Panc1 (cell line): Measurements from ENCODE around the gene STARD13. TPM values are rescaled to one million over a fixed set of nuclear protein-coding genes. Genes with fewer than 3 reads are reported as not detected.

ENCODE experiments used
- ATAC-seq: fragments of 200-7000 bp; cut with Tn5 transposase; 2 replicates; pipeline ENCODE4 v1.9.1; 2020; ENCODE audit warnings: mild to moderate bottlenecking, moderate library complexity
- BruUV-seq: library from RNA; stranded (reverse); fragments of 400-500 nt; replicated peaks from 2 replicates; lab custom pipeline; 2021; lab: Mats Ljungman, UMichigan
- CTCF ChIA-PET: fragments of 300-600 bp; sonication (Branson Sonifier 250); formaldehyde crosslinking; loops from one replicate; lab custom pipeline; 2022; ENCODE audit warnings: antibody characterized with exemption; lab: Charles Lee
- POLR2A ChIA-PET: fragments of 300-600 bp; sonication (Branson Sonifier 250); formaldehyde crosslinking; loops from one replicate; lab custom pipeline; 2022; ENCODE audit warnings: antibody characterized with exemption; lab: Charles Lee
- DNase-seq: peaks from one replicate; pipeline ENCODE4 v3.0.0-alpha.2; 2010; ENCODE audit warnings: low read depth, low spot score
- H3K27ac ChIP-seq: 2 replicates; pipeline ENCODE4 v1.5.1; 2011; ENCODE audit warnings: mild to moderate bottlenecking, low read length, inconsistent platforms
- H3K27me3 ChIP-seq: fragments of 200-500 bp; sonication (Bioruptor generic); 2 replicates; pipeline ENCODE4 v1.6.0; 2014; ENCODE audit warnings: low read length, inconsistent platforms; ENCODE audit not compliant: control insufficient read depth, insufficient read depth
- H3K36me3 ChIP-seq: fragments of 200-500 bp; sonication (Bioruptor generic); 2 replicates; pipeline ENCODE4 v1.5.1; 2014; ENCODE audit warnings: inconsistent platforms, mild to moderate bottlenecking, low read length, moderate library complexity; ENCODE audit not compliant: control insufficient read depth, insufficient read depth
- H3K4me1 ChIP-seq: 2 replicates; pipeline ENCODE4 v1.5.1; 2011; ENCODE audit warnings: inconsistent platforms, mild to moderate bottlenecking, low read length, moderate library complexity; ENCODE audit not compliant: control insufficient read depth, insufficient read depth
- H3K4me3 ChIP-seq, 2 experiments: 2 replicates each; pipeline ENCODE4 v1.5.1; 2011 to 2012; ENCODE audit warnings: low read depth in 2 of 2, low read length in 2 of 2, mild to moderate bottlenecking in 2 of 2, inconsistent platforms in 1 of 2, moderate library complexity in 1 of 2
- H3K9me3 ChIP-seq: fragments of 200-500 bp; sonication (Bioruptor generic); 2 replicates; pipeline ENCODE4 v1.5.1; 2014; ENCODE audit warnings: low read depth, mild to moderate bottlenecking, inconsistent platforms, low read length, moderate library complexity; ENCODE audit not compliant: control insufficient read depth, insufficient read depth
- POLR2AphosphoS5 ChIP-seq: IDR thresholded peaks from 2 replicates; pipeline ENCODE4 v1.6.1; 2012; ENCODE audit warnings: mild to moderate bottlenecking, low read depth, low read length, moderate library complexity
- SIN3A ChIP-seq: IDR thresholded peaks from 2 replicates; pipeline ENCODE4 v1.6.1; 2012; ENCODE audit warnings: low read depth, mild to moderate bottlenecking, low read length, moderate library complexity, borderline replicate concordance; ENCODE audit not compliant: insufficient read depth
- TCF7L2 ChIP-seq: IDR thresholded peaks from 2 replicates; pipeline ENCODE4 v1.6.1; 2011; ENCODE audit warnings: mild to moderate bottlenecking, low read depth, low read length, inconsistent platforms
- in situ Hi-C: cut with HindIII; loops from 2 replicates; pipeline ENCODE4 v1.10.0; 2016; ENCODE audit warnings: low sequenced_read_pairs, low pct_unique_long_range_greater_than_20kb
- intact Hi-C: fragments of 100-400 bp; cut with micrococcal nuclease; formaldehyde crosslinking; loops from one replicate; pipeline ENCODE4 v1.10.0; 2022; ENCODE audit not compliant: unreplicated experiment
- total RNA-seq: library from RNA; stranded (reverse); gene quantifications from one replicate; pipeline ENCODE4 v1.2.1, GENCODE V29; 2021; ENCODE audit not compliant: unreplicated experiment
- TF ChIP-seq, protein P1 (sequence below), 2 experiments: IDR thresholded peaks; 2 replicates each; pipeline ENCODE4 v1.6.1; 2011 to 2012; ENCODE audit warnings: low read depth in 2 of 2, control low read depth in 1 of 2, low read length in 1 of 2, mild to moderate bottlenecking in 1 of 2, moderate library complexity in 1 of 2; ENCODE audit not compliant: insufficient read depth in 1 of 2
- TF ChIP-seq, protein P2 (sequence below): fragments of 450-650 bp; IDR thresholded peaks from 2 replicates; pipeline ENCODE4 v1.5.1; 2017; ENCODE audit warnings: mild to moderate bottlenecking

STARD13 gene
- total RNA-seq, 1 experiment from 2014 or later, result 6.5 TPM

DNA sequence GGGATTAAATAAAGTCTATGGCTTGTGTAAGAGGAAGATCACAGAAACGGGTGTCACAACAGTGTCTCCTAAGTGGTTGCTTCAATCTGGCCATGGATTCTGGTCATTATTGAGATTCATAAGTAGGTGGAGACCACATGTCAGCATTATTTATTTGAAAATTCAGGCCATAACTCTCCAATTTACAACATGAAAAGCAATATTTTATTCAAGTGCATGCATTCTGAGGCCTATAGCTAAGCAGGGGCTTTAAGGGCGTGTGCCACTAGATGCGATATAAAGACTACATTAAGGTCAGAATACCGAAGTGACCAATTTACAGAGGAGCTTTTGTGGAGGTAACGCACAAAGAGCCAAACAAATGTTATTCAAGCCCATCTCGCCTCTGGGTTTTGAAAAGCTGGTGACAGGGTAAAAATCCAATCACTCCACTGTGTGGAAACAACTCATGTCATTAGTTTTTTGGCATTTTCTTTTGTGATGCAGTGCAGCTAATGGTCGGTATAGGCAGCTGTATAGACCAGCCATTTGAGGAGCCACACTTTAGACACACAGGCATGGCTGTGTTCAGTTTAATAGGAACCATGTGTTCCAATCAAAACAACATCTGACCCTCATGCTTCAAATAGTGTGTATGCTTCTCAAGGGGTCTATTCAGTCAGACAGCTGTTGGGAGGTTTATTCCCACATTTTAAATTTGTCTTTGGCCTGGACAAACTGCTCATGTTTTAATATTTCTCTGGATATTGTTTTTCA, 145.6 kb downstream of the STARD13 start:
- no TSS peak for BruUV-seq

DNA sequence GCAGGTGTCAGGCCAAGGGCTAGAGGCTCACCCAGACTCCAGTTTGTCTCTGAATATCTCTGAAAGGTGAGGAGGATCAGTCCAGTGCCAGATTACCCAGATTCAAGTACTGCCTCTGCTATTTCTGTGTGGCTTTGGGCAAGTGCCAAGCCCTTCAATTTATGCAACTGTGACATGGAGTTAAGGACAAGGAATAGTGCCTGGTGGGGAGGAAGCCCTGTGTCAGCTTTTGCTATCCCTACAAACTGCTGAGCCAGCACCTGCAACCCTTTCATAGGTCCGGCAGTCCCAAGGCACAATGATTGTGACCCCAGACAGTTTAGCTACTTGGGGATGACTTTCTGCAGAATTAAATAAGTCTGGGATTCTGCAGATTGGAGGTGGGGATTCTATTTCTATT, 146.4 kb downstream of the STARD13 start:
- DNase-seq, result no peak
- no peaks in the 10 kb centered on the region for H3K4me1 ChIP-seq
- no peaks in the 10 kb centered on the region for H3K36me3 ChIP-seq
- H3K9me3 ChIP-seq, result no peaks in the 10 kb centered on the region
- H3K4me3 ChIP-seq, result no peak overlapping the region
- BruUV-seq, result no TSS peak
- ChIA-PET CTCF (no interaction called here), POLR2A (no interaction called here)
- TF ChIP-seq, protein P1, sequence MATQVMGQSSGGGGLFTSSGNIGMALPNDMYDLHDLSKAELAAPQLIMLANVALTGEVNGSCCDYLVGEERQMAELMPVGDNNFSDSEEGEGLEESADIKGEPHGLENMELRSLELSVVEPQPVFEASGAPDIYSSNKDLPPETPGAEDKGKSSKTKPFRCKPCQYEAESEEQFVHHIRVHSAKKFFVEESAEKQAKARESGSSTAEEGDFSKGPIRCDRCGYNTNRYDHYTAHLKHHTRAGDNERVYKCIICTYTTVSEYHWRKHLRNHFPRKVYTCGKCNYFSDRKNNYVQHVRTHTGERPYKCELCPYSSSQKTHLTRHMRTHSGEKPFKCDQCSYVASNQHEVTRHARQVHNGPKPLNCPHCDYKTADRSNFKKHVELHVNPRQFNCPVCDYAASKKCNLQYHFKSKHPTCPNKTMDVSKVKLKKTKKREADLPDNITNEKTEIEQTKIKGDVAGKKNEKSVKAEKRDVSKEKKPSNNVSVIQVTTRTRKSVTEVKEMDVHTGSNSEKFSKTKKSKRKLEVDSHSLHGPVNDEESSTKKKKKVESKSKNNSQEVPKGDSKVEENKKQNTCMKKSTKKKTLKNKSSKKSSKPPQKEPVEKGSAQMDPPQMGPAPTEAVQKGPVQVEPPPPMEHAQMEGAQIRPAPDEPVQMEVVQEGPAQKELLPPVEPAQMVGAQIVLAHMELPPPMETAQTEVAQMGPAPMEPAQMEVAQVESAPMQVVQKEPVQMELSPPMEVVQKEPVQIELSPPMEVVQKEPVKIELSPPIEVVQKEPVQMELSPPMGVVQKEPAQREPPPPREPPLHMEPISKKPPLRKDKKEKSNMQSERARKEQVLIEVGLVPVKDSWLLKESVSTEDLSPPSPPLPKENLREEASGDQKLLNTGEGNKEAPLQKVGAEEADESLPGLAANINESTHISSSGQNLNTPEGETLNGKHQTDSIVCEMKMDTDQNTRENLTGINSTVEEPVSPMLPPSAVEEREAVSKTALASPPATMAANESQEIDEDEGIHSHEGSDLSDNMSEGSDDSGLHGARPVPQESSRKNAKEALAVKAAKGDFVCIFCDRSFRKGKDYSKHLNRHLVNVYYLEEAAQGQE (IDR thresholded peaks at IDR 0.05; ENCODE audit: insufficient read depth in 1 of 2, low read depth in 2 of 2, low read length in 1 of 2), result no peak
- no peak for TF ChIP-seq POLR2AphosphoS5
- no peak for TF ChIP-seq TCF7L2
- TF ChIP-seq, protein P2, sequence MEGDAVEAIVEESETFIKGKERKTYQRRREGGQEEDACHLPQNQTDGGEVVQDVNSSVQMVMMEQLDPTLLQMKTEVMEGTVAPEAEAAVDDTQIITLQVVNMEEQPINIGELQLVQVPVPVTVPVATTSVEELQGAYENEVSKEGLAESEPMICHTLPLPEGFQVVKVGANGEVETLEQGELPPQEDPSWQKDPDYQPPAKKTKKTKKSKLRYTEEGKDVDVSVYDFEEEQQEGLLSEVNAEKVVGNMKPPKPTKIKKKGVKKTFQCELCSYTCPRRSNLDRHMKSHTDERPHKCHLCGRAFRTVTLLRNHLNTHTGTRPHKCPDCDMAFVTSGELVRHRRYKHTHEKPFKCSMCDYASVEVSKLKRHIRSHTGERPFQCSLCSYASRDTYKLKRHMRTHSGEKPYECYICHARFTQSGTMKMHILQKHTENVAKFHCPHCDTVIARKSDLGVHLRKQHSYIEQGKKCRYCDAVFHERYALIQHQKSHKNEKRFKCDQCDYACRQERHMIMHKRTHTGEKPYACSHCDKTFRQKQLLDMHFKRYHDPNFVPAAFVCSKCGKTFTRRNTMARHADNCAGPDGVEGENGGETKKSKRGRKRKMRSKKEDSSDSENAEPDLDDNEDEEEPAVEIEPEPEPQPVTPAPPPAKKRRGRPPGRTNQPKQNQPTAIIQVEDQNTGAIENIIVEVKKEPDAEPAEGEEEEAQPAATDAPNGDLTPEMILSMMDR, result no peak
- no peak for TF ChIP-seq SIN3A
- H3K27ac ChIP-seq, result no peak overlapping the region
- in situ Hi-C loops, result no loop called here
- no peak for ATAC-seq
- intact Hi-C loops, result no loop called here
- no peaks in the 10 kb centered on the region for H3K27me3 ChIP-seq

More for the DNA sequence above, 145.6 kb downstream of the STARD13 start:
- H3K27me3 ChIP-seq, result no peaks in the 10 kb centered on the region
- no peak for DNase-seq
- intact Hi-C loops, result no loop called here
- POLR2A ChIA-PET, result no interaction called here
- H3K9me3 ChIP-seq, result no peaks in the 10 kb centered on the region
- TF ChIP-seq, protein P2, result no peak
- TF ChIP-seq TCF7L2, result no peak
- no peak for TF ChIP-seq SIN3A
- TF ChIP-seq, protein P1 (IDR thresholded peaks at IDR 0.05; ENCODE audit: insufficient read depth in 1 of 2, low read depth in 2 of 2, low read length in 1 of 2), result no peak
- no peak for TF ChIP-seq POLR2AphosphoS5
- ATAC-seq, result no peak
- no peaks in the 10 kb centered on the region for H3K36me3 ChIP-seq
- H3K4me3 ChIP-seq, result no peak overlapping the region
- in situ Hi-C loops, result no loop called here
- H3K27ac ChIP-seq, result no peak overlapping the region
- CTCF ChIA-PET, result no interaction called here
- no peaks in the 10 kb centered on the region for H3K4me1 ChIP-seq
